ENCODE results near the gene CACNG3.
"Not testable (repeated sequence)": the region's sequence is repeated elsewhere in the genome, so short reads cannot be mapped to it uniquely, and the experiment has no call there.

Gene CACNG3

GRCh38 chr16:24281466-24281865 is 25.3 kb downstream of the CACNG3 start:
- DNase-seq = no peak

- DNase-seq = no peak
Observed at GRCh38 chr16:24282141-24282540, 26.0 kb downstream of the CACNG3 start.

GRCh38 chr16:24286741-24287405 is 30.7 kb downstream of the CACNG3 start:
- DNase-seq = no peak

- no peak for DNase-seq
Observed at GRCh38 chr16:24288516-24288915, 32.4 kb downstream of the CACNG3 start.

GRCh38 chr16:24289166-24289700 is 33.1 kb downstream of the CACNG3 start:
- no peak for DNase-seq

- no peak for DNase-seq
Observed at GRCh38 chr16:24291932-24292331, 35.8 kb downstream of the CACNG3 start.

- DNase-seq = no peak
Observed at GRCh38 chr16:24294131-24294530, 38.0 kb downstream of the CACNG3 start.

- DNase-seq = no peak
Observed at GRCh38 chr16:24297375-24297774, 41.2 kb downstream of the CACNG3 start.

- no peak for DNase-seq
Observed at GRCh38 chr16:24298548-24299167, 42.5 kb downstream of the CACNG3 start.

GRCh38 chr16:24300750-24301149 is 44.6 kb downstream of the CACNG3 start:
- not testable (repeated sequence) for DNase-seq

- DNase-seq = no peak
Observed at GRCh38 chr16:24302636-24303035, 46.5 kb downstream of the CACNG3 start.

- DNase-seq = no peak
Observed at GRCh38 chr16:24308200-24308599, 52.1 kb downstream of the CACNG3 start.

- DNase-seq = no peak
Observed at GRCh38 chr16:24309258-24310142, 53.4 kb downstream of the CACNG3 start.

- DNase-seq = no peak
Observed at GRCh38 chr16:24315343-24315742, 59.2 kb downstream of the CACNG3 start.

- DNase-seq = no peak
Observed at GRCh38 chr16:24318680-24319079, 62.5 kb downstream of the CACNG3 start.

- DNase-seq = no peak
Observed at GRCh38 chr16:24319126-24319814, 63.1 kb downstream of the CACNG3 start.

- DNase-seq = no peak
Observed at GRCh38 chr16:24322106-24322505, 66.0 kb downstream of the CACNG3 start.

GRCh38 chr16:24324421-24324820 is 68.3 kb downstream of the CACNG3 start:
- no peak for DNase-seq

GRCh38 chr16:24328835-24329452 is 72.8 kb downstream of the CACNG3 start:
- DNase-seq = no peak

- DNase-seq = no peak
Observed at GRCh38 chr16:24332178-24332577, 76.0 kb downstream of the CACNG3 start.

GRCh38 chr16:24332582-24333090 is 76.5 kb downstream of the CACNG3 start:
- no peak for DNase-seq

GRCh38 chr16:24336491-24336890 is 80.4 kb downstream of the CACNG3 start:
- DNase-seq = no peak
